SIG-M5 (cell line): Measurements from ENCODE around the gene SLBP.

Experiments
- DNase-seq: peaks from one replicate; lab custom pipeline; 2025; lab: John Stamatoyannopoulos, UW

SLBP gene

GRCh38 chr4:1653776-1654175, 58.3 kb downstream of the SLBP start:
- no peak for DNase-seq

- DNase-seq: no peak
Measured at GRCh38 chr4:1652088-1652487, 60.0 kb downstream of the SLBP start.

GRCh38 chr4:1651609-1652008, 60.5 kb downstream of the SLBP start:
- no peak for DNase-seq

- DNase-seq: no peak
Measured at GRCh38 chr4:1648962-1649361, 63.2 kb downstream of the SLBP start.

- DNase-seq: no peak
Measured at GRCh38 chr4:1647432-1647831, 64.7 kb downstream of the SLBP start.

- no peak for DNase-seq
Measured at GRCh38 chr4:1646690-1647089, 65.4 kb downstream of the SLBP start.

GRCh38 chr4:1644891-1645657, 67.0 kb downstream of the SLBP start:
- no peak for DNase-seq

- DNase-seq: no peak
Measured at GRCh38 chr4:1643971-1644735, 68.0 kb downstream of the SLBP start.
